Measurements from ENCODE around the gene ZNF324B. TPM values are rescaled to one million over a fixed set of nuclear protein-coding genes. Genes with fewer than 3 reads are reported as not detected.
"Not testable (repeated sequence)": the region's sequence is repeated elsewhere in the genome, so short reads cannot be mapped to it uniquely, and the experiment has no call there.

The ZNF324B gene
- 1.6 and 1.7 TPM in 2 replicates for polyA plus RNA-seq (2013)

DNA sequence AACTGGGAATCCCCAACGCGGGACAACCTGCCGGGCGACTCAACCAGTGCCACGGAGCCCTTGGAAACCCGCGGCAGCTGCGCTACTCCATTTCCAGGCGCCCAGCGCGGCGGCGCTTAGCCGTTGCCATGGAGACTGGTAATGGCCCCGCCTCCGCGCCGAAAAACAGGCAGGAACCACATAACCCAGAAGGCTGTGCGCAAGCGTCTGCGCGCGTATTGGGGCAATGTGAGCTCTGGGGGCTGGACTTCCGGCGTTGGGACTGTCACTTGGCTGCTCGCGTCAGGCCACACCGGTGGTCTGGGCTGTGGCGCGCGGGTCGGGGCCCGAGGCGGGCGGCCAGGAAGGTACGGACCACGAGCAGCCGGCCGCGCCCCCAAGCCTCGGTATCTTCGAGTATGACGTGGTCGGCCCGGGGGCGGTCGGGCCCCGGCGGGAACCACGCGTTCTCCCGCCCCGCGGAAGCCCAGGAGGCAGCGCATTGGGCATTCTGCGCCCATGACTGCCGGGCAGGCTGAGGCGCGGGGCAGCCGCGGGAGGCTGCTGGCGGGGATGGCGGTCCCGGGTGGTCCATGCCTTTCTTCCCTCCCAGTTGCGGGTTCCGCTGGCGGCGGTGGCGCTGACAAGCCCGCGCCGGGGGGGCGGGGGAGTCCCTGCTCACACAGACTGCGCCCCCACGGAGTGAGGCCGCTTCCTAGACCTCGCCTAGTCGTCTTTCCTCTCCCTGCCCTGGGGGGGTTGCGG lies at the start of gene ZNF324B:
Gene ZNF324B (plus strand): TSS at position 265 of the 744 bp plus-strand sequence. CDS start 2,080 bp downstream, outside the sequence.
- H3K36me3 ChIP-seq (ENCODE audit: control insufficient read depth in 1 of 2, insufficient read depth in 2 of 2, low read length in 2 of 2), result peaks cover 10 to 16% of the 10 kb centered on the region in 2 experiments
- H3K4me1 ChIP-seq (ENCODE audit: control insufficient read depth in 1 of 2, insufficient read depth in 2 of 2, low read length in 2 of 2), result peaks cover 3% of the 10 kb centered on the region in 2 experiments
- H3K9ac ChIP-seq (ENCODE audit: low read length), result peak within 1 kb of the TSS; percentile 67
- no peak within 1 kb of the TSS for H3K4ac ChIP-seq (ENCODE audit: low read depth, low read length)
- H2AK5ac ChIP-seq (ENCODE audit: low read length), result no peak within 1 kb of the TSS
- WGBS (ENCODE audit: extremely low coverage, insufficient coverage, insufficient read length), result no CpG with 5 or more reads among the region's 79 CpGs
- peak within 1 kb of the TSS; percentile 28 for H4K12ac ChIP-seq (ENCODE audit: low read depth, low read length)
- H3K79me2 ChIP-seq (ENCODE audit: control insufficient read depth, insufficient read depth, low read length, poor library complexity), result peaks cover 2% of the 10 kb centered on the region
- H3K14ac ChIP-seq (ENCODE audit: low read length), result peak within 1 kb of the TSS; percentile 21
- peaks cover 2% of the 10 kb centered on the region for H3K79me1 ChIP-seq (ENCODE audit: low read length)
- H4K8ac ChIP-seq (ENCODE audit: low read depth, low read length), result peak within 1 kb of the TSS; percentile 71
- H2BK5ac ChIP-seq (ENCODE audit: low read depth, low read length, poor library complexity), result no peak within 1 kb of the TSS
- H3K9me3 ChIP-seq (ENCODE audit: insufficient read depth, low read depth, low read length), result peaks cover 8% of the 10 kb centered on the region
- no peaks in the 10 kb centered on the region for H3K27me3 ChIP-seq (ENCODE audit: insufficient read depth, low read length)
- peak within 1 kb of the TSS; percentile 61 for H3K23ac ChIP-seq (ENCODE audit: low read length)
- H3K27ac ChIP-seq (ENCODE audit: low read depth, low read length), result no peak within 1 kb of the TSS
- H2BK120ac ChIP-seq (ENCODE audit: insufficient read depth, low read length, poor library complexity), result no peak within 1 kb of the TSS
- H3K4me3 ChIP-seq (ENCODE audit: low read depth, low read length), result peak within 1 kb of the TSS; percentile 87
- no peak within 1 kb of the TSS for H2BK12ac ChIP-seq (ENCODE audit: low read length)
- peak within 1 kb of the TSS; percentile 82 for H2AFZ ChIP-seq (ENCODE audit: insufficient read depth, low read length, poor library complexity)
- peak within 1 kb of the TSS; percentile 97 for H3K4me2 ChIP-seq (ENCODE audit: low read length)
- H4K91ac ChIP-seq (ENCODE audit: low read depth, low read length), result no peak within 1 kb of the TSS
- peak; percentile 97 to 99 for DNase-seq
- H3K18ac ChIP-seq (ENCODE audit: low read length), result peak within 1 kb of the TSS; percentile 6

DNA sequence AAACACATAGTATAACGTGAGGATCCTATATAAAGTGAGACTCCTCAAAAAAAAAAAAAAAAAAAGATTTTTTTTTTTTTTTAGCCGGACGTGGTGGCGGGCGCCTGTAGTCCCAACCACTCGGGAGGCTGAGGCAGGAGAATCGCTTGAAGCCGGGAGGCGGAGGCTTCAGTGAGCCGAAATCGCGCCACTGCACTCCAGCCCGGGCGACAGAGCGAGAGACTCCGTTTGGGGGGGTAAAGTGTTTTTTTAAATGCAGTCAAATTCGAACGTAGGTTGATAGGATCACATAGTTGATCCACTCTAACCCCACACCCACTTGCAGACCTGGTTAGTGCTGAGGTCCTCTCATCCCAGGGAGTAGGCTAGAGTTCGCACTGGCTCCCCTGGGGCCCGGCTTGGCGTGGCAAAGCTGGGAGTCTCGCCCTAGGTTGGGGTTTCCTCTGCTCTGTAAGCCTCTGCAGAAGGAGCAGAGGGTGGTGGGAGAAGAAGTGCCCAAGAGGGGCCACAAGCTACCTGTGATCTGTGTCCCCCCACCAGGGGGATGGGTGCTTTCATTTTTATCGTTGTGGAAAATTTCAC lies 49.5 kb upstream of the ZNF324B start:
- WGBS (ENCODE audit: extremely low coverage, insufficient coverage, insufficient read length), result no CpG with 5 or more reads among the region's 23 CpGs
- Histone ChIP-seq H3K4me1 (ENCODE audit: control insufficient read depth in 1 of 2, insufficient read depth in 2 of 2, low read length in 2 of 2) (peaks cover 9 to 11% of the 10 kb centered on the region in 2 experiments), H2BK120ac (ENCODE audit: insufficient read depth, low read length, poor library complexity) (no peak overlapping the region), H4K8ac (ENCODE audit: low read depth, low read length) (peak overlapping the region; percentile 50), H3K36me3 (ENCODE audit: control insufficient read depth in 1 of 2, insufficient read depth in 2 of 2, low read length in 2 of 2) (peaks cover 0 to 3% of the 10 kb centered on the region in 2 experiments), H3K4me3 (ENCODE audit: low read depth, low read length) (peak overlapping the region; percentile 19), H3K27me3 (ENCODE audit: insufficient read depth, low read length) (peaks cover 4% of the 10 kb centered on the region), H2AFZ (ENCODE audit: insufficient read depth, low read length, poor library complexity) (no peak overlapping the region), H3K4me2 (ENCODE audit: low read length) (peak overlapping the region; percentile 66), H3K18ac (ENCODE audit: low read length) (no peak overlapping the region), H3K27ac (ENCODE audit: low read depth, low read length) (no peak overlapping the region), H3K79me2 (ENCODE audit: control insufficient read depth, insufficient read depth, low read length, poor library complexity) (no peaks in the 10 kb centered on the region), H3K79me1 (ENCODE audit: low read length) (peaks cover 6% of the 10 kb centered on the region), H3K9me3 (ENCODE audit: insufficient read depth, low read depth, low read length) (peaks cover 2% of the 10 kb centered on the region), H2BK12ac (ENCODE audit: low read length) (peak overlapping the region; percentile 22), H4K12ac (ENCODE audit: low read depth, low read length) (no peak overlapping the region), H2AK5ac (ENCODE audit: low read length) (peak overlapping the region; percentile 73), H3K23ac (ENCODE audit: low read length) (no peak overlapping the region), H4K91ac (ENCODE audit: low read depth, low read length) (no peak overlapping the region), H3K4ac (ENCODE audit: low read depth, low read length) (peak overlapping the region; percentile 50), H3K9ac (ENCODE audit: low read length) (no peak overlapping the region), H3K14ac (ENCODE audit: low read length) (no peak overlapping the region), H2BK5ac (ENCODE audit: low read depth, low read length, poor library complexity) (no peak overlapping the region)
- DNase-seq, result no peak

DNA sequence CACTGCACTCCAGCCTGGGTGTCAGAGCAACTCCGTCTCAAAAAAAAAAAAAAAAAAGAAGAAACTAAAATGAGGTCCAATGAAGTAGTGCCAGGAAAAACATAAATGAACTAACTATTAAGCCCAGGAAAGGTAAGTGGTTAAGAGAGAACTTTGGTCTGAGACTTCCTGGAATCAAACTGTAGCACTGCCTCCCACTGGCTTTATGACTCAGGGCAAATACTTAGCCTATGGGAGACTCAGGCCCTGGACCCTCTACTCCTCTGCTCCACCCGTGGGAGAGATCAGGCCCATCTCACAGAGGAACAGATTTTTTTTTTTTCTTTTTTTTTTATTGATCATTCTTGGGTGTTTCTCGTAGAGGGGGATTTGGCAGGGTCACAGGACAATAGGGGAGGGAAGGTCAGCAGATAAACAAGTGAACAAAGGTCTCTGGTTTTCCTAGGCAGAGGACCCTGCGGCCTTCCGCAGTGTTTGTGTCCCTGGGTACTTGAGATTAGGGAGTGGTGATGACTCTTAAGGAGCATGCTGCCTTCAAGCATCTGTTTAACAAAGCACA lies 47.4 kb upstream of the ZNF324B start:
- not testable (repeated sequence) for H3K23ac ChIP-seq (ENCODE audit: low read length); H3K27me3 ChIP-seq (ENCODE audit: insufficient read depth, low read length); H3K9ac ChIP-seq (ENCODE audit: low read length); H3K4me2 ChIP-seq (ENCODE audit: low read length); H3K18ac ChIP-seq (ENCODE audit: low read length); H2BK5ac ChIP-seq (ENCODE audit: low read depth, low read length, poor library complexity); H2BK12ac ChIP-seq (ENCODE audit: low read length); H3K4ac ChIP-seq (ENCODE audit: low read depth, low read length); H2AFZ ChIP-seq (ENCODE audit: insufficient read depth, low read length, poor library complexity); H3K4me3 ChIP-seq (ENCODE audit: low read depth, low read length); DNase-seq; H3K36me3 ChIP-seq (ENCODE audit: control insufficient read depth in 1 of 2, insufficient read depth in 2 of 2, low read length in 2 of 2); H3K14ac ChIP-seq (ENCODE audit: low read length); H4K8ac ChIP-seq (ENCODE audit: low read depth, low read length); H3K27ac ChIP-seq (ENCODE audit: low read depth, low read length); H2AK5ac ChIP-seq (ENCODE audit: low read length); H3K79me2 ChIP-seq (ENCODE audit: control insufficient read depth, insufficient read depth, low read length, poor library complexity); H3K9me3 ChIP-seq (ENCODE audit: insufficient read depth, low read depth, low read length); H4K12ac ChIP-seq (ENCODE audit: low read depth, low read length); H2BK120ac ChIP-seq (ENCODE audit: insufficient read depth, low read length, poor library complexity); H4K91ac ChIP-seq (ENCODE audit: low read depth, low read length)
- no CpG with 5 or more reads among the region's 5 CpGs for WGBS (ENCODE audit: extremely low coverage, insufficient coverage, insufficient read length)
- H3K79me1 ChIP-seq (ENCODE audit: low read length), result peaks cover 16% of the 10 kb centered on the region
- peaks cover 17 to 20% of the 10 kb centered on the region in 2 experiments for H3K4me1 ChIP-seq (ENCODE audit: control insufficient read depth in 1 of 2, insufficient read depth in 2 of 2, low read length in 2 of 2)

DNA sequence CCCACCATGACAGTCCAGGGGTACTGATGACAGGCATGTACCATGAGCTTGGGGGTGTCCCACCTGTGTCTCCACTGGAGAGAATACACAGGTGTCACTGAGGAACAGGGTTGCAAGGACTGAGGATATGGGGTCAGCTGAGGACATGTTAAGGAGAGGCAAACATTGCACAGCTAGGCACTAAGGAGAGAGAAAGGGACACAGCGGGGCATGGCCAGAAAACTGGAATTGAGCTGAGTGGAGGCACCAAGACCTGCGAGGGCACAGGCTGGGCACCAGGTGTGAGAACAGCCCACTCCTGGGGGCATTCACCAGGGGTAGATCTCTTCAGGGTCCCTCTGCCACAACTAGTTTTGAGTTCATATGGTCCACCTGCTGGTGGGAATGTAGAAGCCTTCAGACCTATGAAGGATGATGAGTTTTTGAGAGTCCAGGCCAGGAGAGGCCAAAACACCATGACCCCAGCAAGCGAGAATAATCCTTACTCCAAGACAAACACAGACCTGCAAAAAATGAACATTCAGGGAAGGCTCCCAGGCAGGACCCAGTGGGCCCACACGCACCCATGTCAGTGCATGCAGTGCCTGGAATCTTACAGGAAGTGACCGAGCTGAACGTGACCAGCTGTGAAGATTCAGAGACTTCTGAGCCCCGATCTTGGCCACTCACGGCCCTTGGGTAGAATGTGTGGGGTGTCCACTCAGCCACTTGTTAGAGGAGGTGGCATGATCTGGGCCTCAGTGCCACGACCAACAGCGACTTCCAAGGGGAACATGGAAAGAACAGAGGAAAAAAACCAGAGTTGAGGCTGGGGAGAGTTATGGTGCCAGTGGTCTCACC lies 44.4 kb upstream of the ZNF324B start:
- H2BK120ac ChIP-seq (ENCODE audit: insufficient read depth, low read length, poor library complexity), result no peak overlapping the region
- peak overlapping the region; percentile 30 for H3K14ac ChIP-seq (ENCODE audit: low read length)
- H4K8ac ChIP-seq (ENCODE audit: low read depth, low read length), result peak overlapping the region; percentile 70
- H3K4me1 ChIP-seq (ENCODE audit: control insufficient read depth in 1 of 2, insufficient read depth in 2 of 2, low read length in 2 of 2), result peaks cover 15% of the 10 kb centered on the region in 2 experiments
- H3K27ac ChIP-seq (ENCODE audit: low read depth, low read length), result no peak overlapping the region
- peak in 1 of 2 donors; percentile 46 for DNase-seq
- peak overlapping the region; percentile 45 for H2AFZ ChIP-seq (ENCODE audit: insufficient read depth, low read length, poor library complexity)
- no CpG with 5 or more reads among the region's 10 CpGs for WGBS (ENCODE audit: extremely low coverage, insufficient coverage, insufficient read length)
- no peak overlapping the region for H3K4me3 ChIP-seq (ENCODE audit: low read depth, low read length)
- H3K79me2 ChIP-seq (ENCODE audit: control insufficient read depth, insufficient read depth, low read length, poor library complexity), result peaks cover 9% of the 10 kb centered on the region
- peak overlapping the region; percentile 27 for H3K4ac ChIP-seq (ENCODE audit: low read depth, low read length)
- peak overlapping the region; percentile 53 for H2AK5ac ChIP-seq (ENCODE audit: low read length)
- no peaks in the 10 kb centered on the region for H3K36me3 ChIP-seq (ENCODE audit: control insufficient read depth in 1 of 2, insufficient read depth in 2 of 2, low read length in 2 of 2)
- H2BK5ac ChIP-seq (ENCODE audit: low read depth, low read length, poor library complexity), result no peak overlapping the region
- peak overlapping the region; percentile 21 for H4K91ac ChIP-seq (ENCODE audit: low read depth, low read length)
- peak overlapping the region; percentile 26 for H3K9ac ChIP-seq (ENCODE audit: low read length)
- H4K12ac ChIP-seq (ENCODE audit: low read depth, low read length), result peak overlapping the region; percentile 62
- peaks cover 2% of the 10 kb centered on the region for H3K9me3 ChIP-seq (ENCODE audit: insufficient read depth, low read depth, low read length)
- no peak overlapping the region for H2BK12ac ChIP-seq (ENCODE audit: low read length)
- peak overlapping the region; percentile 88 for H3K4me2 ChIP-seq (ENCODE audit: low read length)
- H3K27me3 ChIP-seq (ENCODE audit: insufficient read depth, low read length), result no peaks in the 10 kb centered on the region
- no peak overlapping the region for H3K18ac ChIP-seq (ENCODE audit: low read length)
- peaks cover 12% of the 10 kb centered on the region for H3K79me1 ChIP-seq (ENCODE audit: low read length)
- no peak overlapping the region for H3K23ac ChIP-seq (ENCODE audit: low read length)

Measured in trophoblast cell (in vitro differentiated cells and primary cell).